CD4-positive, alpha-beta T cell treated with Interleukin-21 for 1 hour (primary cell): ENCODE data around the gene ADCY10.
"Not testable (repeated sequence)": the region's sequence is repeated elsewhere in the genome, so short reads cannot be mapped to it uniquely, and the experiment has no call there.

ENCODE experiments used
- DNase-seq: peaks from one replicate; pipeline ENCODE4 v3.0.0-alpha.2; 2020

The ADCY10 gene

DNA sequence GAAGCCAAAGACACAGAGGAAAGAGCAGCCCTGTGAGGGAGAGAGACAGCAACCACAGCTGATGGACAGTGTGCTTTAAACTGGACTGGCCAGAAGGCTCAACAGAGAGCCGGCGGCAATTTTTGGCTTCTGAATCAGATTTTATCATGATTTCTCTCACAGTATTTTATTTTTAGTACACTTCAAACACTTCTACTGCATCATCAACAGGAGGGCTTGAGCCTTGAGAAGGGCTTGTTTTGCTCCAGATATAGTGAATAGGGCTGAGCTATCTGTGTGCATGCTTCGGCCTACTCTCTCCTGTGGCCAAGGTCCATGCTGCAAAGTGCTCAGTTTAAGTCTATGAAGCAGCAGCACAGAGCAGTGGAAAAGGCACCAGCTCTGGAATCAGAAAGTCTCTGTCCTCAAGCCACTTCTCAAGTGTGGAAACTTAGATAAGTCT, 33.3 kb downstream of the ADCY10 start:
- DNase-seq = no peak

- no peak for DNase-seq
Observed at GRCh38 chr1:167879508-167879907, 34.4 kb downstream of the ADCY10 start.

- DNase-seq = no peak
Observed at GRCh38 chr1:167878372-167879160, 35.4 kb downstream of the ADCY10 start.

DNA sequence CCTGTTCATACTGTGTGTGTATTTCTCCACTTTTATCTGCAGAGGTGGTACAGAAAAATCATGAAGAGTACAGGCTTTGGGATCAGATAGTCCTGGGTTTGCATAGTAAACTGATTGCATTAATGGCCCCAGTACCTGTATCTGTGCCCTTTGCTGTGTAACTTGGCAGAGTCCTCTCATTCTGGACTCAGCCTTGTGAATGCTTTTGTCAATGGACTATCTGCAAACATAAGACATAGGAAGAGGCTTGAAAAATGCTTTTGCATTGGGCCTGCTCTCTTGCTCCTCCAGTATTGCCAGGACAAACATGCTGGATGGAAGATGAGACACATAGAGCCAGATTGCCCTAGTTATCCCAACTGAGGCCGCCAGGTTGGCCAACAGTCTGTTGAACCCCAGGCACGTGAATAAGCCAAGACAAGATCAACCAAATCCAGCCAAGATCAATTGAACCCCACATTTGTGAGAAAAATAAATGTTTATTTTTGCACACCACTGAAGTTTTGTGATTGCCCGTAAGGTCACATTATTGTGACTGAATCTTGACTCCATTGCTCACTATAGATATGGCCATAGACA, 37.2 kb downstream of the ADCY10 start:
- no peak for DNase-seq

- DNase-seq = no peak
Observed at GRCh38 chr1:167871331-167871730, 42.6 kb downstream of the ADCY10 start.

- not testable (repeated sequence) for DNase-seq
Observed at GRCh38 chr1:167869157-167870001, 44.6 kb downstream of the ADCY10 start.

GRCh38 chr1:167866739-167867414, 47.1 kb downstream of the ADCY10 start:
- DNase-seq = not testable (repeated sequence)

- not testable (repeated sequence) for DNase-seq
Observed at GRCh38 chr1:167866326-167866725, 47.6 kb downstream of the ADCY10 start.

DNA sequence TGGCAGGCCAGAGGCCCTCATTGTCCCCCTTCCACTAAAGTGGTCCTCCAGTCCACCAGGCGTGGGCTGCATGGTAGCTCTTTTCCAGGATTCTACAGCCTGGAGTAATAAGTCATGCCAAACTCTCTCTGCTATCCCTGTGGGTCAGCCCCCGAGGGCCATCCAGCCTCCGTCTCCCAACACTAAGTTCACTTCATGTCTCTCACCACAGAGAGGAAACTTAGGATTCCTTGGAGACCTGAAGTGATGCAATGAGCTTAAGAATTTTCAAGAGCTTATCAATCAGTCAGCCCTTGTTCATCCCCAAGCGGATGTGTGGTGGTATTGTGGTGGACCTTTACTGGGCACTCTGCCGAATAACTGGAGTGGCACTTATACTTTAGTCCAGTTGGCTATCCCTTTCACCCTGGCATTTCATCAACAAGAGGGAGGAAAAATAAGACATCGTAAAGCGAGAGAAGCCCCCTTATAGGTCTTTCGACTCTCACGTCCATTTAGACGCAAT, 48.1 kb downstream of the ADCY10 start:
- DNase-seq = not testable (repeated sequence)

- not testable (repeated sequence) for DNase-seq
Observed at GRCh38 chr1:167865193-167865592, 48.7 kb downstream of the ADCY10 start.

- no peak for DNase-seq
Observed at GRCh38 chr1:167864392-167865032, 49.4 kb downstream of the ADCY10 start.

DNA sequence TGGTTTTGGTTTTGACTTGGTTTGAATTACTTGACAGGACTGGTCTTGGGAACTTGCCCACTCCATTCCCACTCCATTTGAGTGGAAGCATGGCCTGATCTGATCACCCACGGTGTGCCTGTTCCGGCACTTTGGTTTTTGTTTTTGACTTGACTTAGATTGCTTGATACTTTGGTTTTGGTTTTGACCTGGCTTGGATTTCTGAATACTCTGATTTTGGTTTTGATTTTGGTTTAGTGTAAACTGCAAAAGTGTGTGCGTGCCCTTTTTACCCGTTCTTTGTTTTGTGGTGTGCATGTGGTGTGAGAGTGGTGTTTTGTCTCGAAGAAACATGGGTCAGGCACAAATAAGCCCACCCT, 50.0 kb downstream of the ADCY10 start:
- DNase-seq = no peak

DNA sequence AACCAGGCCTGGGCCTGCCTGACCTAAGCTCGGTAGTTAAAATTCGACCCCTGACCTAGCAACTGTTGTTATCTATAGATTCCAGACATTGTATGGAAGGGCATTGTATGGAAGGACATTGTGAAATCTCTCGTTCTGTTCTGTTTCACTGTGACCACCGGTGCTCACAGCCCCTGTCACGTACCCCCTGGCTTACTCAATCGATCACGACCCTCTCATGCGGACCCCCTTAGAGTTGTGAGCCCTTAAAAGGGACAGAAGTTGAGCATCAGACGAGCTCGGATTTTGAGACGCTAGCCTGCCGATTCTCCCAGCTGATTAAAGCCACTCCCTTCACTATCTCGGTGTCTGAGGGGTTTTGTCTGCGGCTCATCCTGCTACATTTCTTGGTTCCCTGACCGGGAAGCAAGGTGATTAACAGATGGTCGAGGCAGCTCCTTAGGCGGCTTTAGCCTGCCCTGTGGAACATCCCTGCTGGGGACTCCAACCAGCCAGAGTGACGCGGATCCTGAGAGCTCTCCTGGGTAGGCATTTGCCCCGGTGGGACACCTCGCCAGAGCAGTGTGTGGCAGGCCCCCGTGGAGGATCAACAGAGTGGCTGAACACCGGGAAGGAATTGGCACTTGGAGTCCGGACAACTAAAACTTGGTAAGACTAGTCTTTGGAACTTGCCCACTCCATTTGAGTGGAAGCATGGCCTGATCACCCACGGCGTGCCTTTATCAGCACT, 50.6 kb downstream of the ADCY10 start:
- DNase-seq = not testable (repeated sequence)

DNA sequence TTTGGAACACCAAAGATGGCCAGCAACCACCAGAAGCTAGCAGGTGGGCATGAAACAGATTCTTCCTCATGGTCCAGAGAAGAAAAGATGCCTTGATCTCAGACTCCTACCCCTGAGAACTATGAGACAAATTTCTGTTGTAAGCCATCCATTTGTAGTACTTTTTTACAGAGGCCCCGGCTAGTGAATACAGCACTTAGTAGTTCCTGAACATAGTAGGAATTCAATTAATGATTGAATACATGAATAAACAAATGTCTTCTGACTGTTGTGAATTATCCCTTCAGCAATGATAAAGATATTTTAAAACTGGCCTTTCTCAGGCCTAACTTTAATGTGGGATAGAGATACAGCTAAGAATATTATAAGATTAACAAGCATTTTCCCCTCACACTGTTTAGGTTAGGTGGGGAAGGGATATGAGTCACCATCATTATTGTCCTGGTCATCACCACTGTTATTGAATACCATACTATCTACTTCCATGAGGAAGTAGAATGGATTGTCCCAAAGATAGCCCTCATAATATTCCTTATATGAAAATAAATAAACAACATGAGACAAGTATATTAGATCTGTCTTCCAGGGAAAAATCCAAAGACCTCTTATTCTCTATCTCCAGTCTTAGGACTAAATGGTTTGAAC, 51.4 kb downstream of the ADCY10 start:
- no peak for DNase-seq

DNA sequence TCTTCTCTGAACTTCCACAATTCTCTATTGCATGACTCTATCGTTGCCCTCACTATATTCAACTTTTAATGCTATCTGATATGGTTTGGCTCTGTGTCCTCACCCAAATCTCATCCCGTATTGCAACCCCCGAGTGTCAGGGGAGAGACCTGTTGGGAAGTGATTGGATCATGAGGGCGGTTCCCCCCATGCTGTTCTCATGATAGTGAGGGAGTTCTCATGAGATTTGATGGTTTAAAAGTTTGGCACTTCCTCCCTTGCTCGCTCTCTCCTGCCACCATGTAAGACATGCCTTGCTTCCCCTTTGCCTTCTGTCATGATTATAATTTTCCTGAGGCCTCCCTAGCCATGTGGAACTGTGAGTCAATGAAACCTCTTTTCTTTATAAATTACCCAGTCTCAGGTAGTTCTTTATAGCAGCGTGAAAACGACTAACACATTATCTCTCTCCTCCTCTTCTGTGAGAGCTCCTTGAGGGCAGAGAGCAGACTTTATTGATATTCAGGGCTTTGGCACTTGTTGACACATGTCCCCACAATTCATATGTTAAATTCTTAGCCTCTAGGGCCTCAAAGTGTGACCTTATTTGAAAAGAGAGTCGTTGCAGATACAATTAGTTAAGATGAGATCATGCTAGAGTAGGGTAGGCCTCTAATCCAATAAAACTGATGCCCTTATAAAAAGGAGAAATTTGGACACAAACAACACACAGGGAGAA, 52.1 kb downstream of the ADCY10 start:
- DNase-seq = no peak

DNA sequence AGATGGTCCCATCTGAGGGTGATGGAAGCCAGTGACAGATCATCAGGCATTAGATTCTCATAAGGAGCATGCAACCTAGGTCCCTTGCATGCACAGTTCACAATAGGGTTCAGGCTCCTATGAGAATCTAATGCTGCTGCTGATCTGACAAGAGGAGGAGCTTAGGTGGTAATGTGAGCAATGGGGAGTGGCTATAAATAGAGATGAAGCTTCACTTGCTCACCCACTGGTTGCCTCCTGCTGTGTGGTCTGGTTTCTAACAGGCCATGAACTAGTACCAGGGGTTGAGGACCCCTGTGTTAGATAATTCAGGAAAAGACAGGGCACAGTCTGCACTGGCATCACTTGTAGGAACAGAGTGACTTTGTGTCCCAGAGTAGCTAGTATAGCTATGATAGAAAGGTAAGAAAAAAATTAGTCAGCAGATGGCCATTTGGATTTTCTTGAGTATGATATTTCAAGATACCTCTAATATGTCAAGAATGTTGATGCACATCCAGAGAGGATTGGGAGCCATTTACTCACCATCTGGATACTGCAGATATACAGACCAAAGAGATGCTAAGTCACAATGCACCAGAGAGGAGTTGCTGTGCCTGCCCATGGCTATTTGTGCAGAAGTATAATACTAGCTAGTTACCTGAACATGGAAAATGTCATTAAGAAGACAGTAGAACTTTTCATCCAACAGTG, 53.6 kb downstream of the ADCY10 start:
- no peak for DNase-seq

DNA sequence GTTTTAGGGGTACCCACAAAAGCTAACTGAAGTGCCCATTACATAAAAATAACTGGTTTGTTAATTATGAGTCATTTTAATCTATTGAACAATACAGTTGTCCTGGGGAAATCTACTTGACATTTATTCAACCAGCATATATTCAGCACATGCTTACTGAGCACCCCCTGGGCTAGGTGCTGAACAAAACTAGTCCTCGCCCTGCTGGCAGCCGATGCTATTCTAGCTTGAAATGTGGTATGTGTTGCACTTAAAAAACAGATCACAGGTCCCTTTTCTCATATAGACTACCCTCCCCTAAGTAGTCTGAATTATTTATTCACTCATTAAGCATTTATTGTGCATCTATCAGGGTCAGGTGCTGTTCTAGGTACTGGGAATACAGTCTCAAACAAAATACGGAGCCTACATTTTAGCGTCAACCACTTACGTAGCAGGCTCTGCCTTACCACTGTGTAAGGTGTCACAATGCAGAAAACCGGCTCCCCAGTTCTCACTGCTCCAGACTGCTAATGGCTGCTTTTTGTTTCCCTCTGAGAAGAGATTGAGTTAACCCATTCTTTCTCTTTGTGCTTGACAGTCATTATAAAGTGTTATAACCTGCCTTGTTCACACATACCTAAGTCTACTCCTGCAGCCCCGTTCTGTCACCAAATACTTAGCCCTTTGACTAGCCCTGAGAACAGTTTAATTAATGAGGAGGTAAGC, 57.1 kb downstream of the ADCY10 start:
- DNase-seq = no peak

- no peak for DNase-seq
Observed at GRCh38 chr1:167854184-167854583, 59.8 kb downstream of the ADCY10 start.

GRCh38 chr1:167849666-167850065, 64.3 kb downstream of the ADCY10 start:
- no peak for DNase-seq
